ENCODE measurements around the gene ARHGEF28.

Gene ARHGEF28

GRCh38 chr5:73617510-73618279 lies 8.3 kb upstream of the ARHGEF28 start:
- H3K36me3 ChIP-seq, result no peaks in the 10 kb centered on the region
- no peak overlapping the region for H3K27ac ChIP-seq
- no peaks in the 10 kb centered on the region for H3K4me1 ChIP-seq (ENCODE audit: control insufficient read depth in 1 of 2, insufficient read depth in 1 of 2, low read depth in 1 of 2, low read length in 1 of 2)
- H3K9me3 ChIP-seq, result no peaks in the 10 kb centered on the region
- no peaks in the 10 kb centered on the region for H3K27me3 ChIP-seq
- H3K4me3 ChIP-seq (ENCODE audit: low read depth in 1 of 2, low read length in 1 of 2), result no peak overlapping the region
- TF ChIP-seq CTCF (IDR thresholded peaks at IDR 0.05), result no peak

- Histone ChIP-seq H3K4me3 (ENCODE audit: low read depth in 1 of 2, low read length in 1 of 2) (no peak overlapping the region), H3K9me3 (no peaks in the 10 kb centered on the region), H3K36me3 (no peaks in the 10 kb centered on the region), H3K4me1 (ENCODE audit: control insufficient read depth in 1 of 2, insufficient read depth in 1 of 2, low read depth in 1 of 2, low read length in 1 of 2) (no peaks in the 10 kb centered on the region), H3K27ac (no peak overlapping the region), H3K27me3 (peaks cover 15% of the 10 kb centered on the region)
- no peak for TF ChIP-seq CTCF (IDR thresholded peaks at IDR 0.05)
Observed at GRCh38 chr5:73619606-73620333, 6.2 kb upstream of the ARHGEF28 start.

GRCh38 chr5:73620334-73620687 lies 5.7 kb upstream of the ARHGEF28 start:
- H3K4me3 ChIP-seq (ENCODE audit: low read depth in 1 of 2, low read length in 1 of 2), result no peak overlapping the region
- no peak for TF ChIP-seq CTCF (IDR thresholded peaks at IDR 0.05)
- H3K27ac ChIP-seq, result no peak overlapping the region
- no peaks in the 10 kb centered on the region for H3K9me3 ChIP-seq
- peaks cover 20% of the 10 kb centered on the region for H3K27me3 ChIP-seq
- no peaks in the 10 kb centered on the region for H3K4me1 ChIP-seq (ENCODE audit: control insufficient read depth in 1 of 2, insufficient read depth in 1 of 2, low read depth in 1 of 2, low read length in 1 of 2)
- no peaks in the 10 kb centered on the region for H3K36me3 ChIP-seq

- no peak overlapping the region for H3K4me3 ChIP-seq (ENCODE audit: low read depth in 1 of 2, low read length in 1 of 2)
- TF ChIP-seq CTCF (IDR thresholded peaks at IDR 0.05), result no peak
- no peak overlapping the region for H3K27ac ChIP-seq
- no peaks in the 10 kb centered on the region for H3K36me3 ChIP-seq
- peaks cover 7 to 12% of the 10 kb centered on the region in 2 experiments for H3K4me1 ChIP-seq (ENCODE audit: control insufficient read depth in 1 of 2, insufficient read depth in 1 of 2, low read depth in 1 of 2, low read length in 1 of 2)
- H3K27me3 ChIP-seq, result peaks cover 47% of the 10 kb centered on the region
- H3K9me3 ChIP-seq, result no peaks in the 10 kb centered on the region
Observed at GRCh38 chr5:73623060-73623459, 2.9 kb upstream of the ARHGEF28 start.

GRCh38 chr5:73623901-73624404 lies 2.0 kb upstream of the ARHGEF28 start:
- H3K4me3 ChIP-seq (ENCODE audit: low read depth in 1 of 2, low read length in 1 of 2), result no peak overlapping the region
- peaks cover 56% of the 10 kb centered on the region for H3K27me3 ChIP-seq
- H3K36me3 ChIP-seq, result no peaks in the 10 kb centered on the region
- peaks cover 7 to 12% of the 10 kb centered on the region in 2 experiments for H3K4me1 ChIP-seq (ENCODE audit: control insufficient read depth in 1 of 2, insufficient read depth in 1 of 2, low read depth in 1 of 2, low read length in 1 of 2)
- H3K9me3 ChIP-seq, result no peaks in the 10 kb centered on the region
- TF ChIP-seq CTCF (IDR thresholded peaks at IDR 0.05), result no peak
- H3K27ac ChIP-seq, result no peak overlapping the region
